Measurements from ENCODE around the gene KRT14. TPM values are rescaled to one million over a fixed set of nuclear protein-coding genes. Genes with fewer than 3 reads are reported as not detected.

KRT14 gene
- total and polyA plus RNA-seq, 2 of the 4 experiments (the other 2 are of a cell fraction): not detected

DNA sequence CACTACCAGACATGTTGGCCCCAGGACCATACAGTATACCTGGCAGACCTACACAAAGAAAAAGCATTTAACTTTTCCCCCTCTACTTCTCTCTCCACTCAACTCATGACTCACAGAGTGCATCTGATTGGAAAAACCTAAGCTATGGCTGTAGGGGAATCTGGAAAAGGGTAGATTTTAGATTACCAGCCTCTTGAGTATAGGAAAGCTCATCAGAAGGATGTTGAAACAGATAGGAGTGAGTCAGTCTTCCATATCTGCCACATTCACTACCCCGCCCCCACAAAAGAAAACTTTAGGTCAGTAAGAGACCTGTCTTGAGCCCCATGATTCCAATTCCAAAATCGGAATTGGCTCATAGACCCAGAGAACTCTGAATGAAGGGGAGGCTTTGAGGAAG, 27.1 kb downstream of the KRT14 start:
- ChIA-PET POLR2A (ENCODE audit: unreplicated experiment) (no interaction called here), CTCF (interaction anchor here (0.7 to 2.3 kb wide), 3 partner anchors 11 to 103 kb away, joined by 3 to 11 read pairs (median 5); no protein-coding TSS in a partner anchor)
- Histone ChIP-seq H4K8ac (ENCODE audit: low read depth in 2 of 2, low read length in 2 of 2) (no peak overlapping the region), H3K9me3 (ENCODE audit: control insufficient read depth, insufficient read depth, low read length) (no peaks in the 10 kb centered on the region), H2BK15ac (ENCODE audit: low read depth, low read length) (no peak overlapping the region), H3K56ac (ENCODE audit: extremely low read depth, insufficient read depth, low read length) (no peak overlapping the region), H3K23ac (ENCODE audit: low read depth, low read length) (no peak overlapping the region), H3K18ac (ENCODE audit: low read depth, low read length) (no peak overlapping the region), H2AK5ac (ENCODE audit: low read depth, low read length) (no peak overlapping the region), H3K9ac (ENCODE audit: low read depth, low read length) (no peak overlapping the region), H2BK5ac (ENCODE audit: low read depth, low read length, poor library complexity, severe bottlenecking) (no peak overlapping the region), H2AK9ac (replicated peaks; ENCODE audit: low read depth, low read length, poor library complexity) (no peak overlapping the region), H4K20me1 (ENCODE audit: insufficient read depth, low read length) (no peaks in the 10 kb centered on the region), H4K91ac (ENCODE audit: insufficient read depth, low read depth, low read length) (no peak overlapping the region), H3K9me1 (ENCODE audit: insufficient read depth, low read length) (no peaks in the 10 kb centered on the region; the same call in 1 of the 2 replicates), H2AFZ (replicated peaks; ENCODE audit: low read length, poor library complexity) (no peak overlapping the region), H3K4ac (ENCODE audit: low read depth, low read length) (no peak overlapping the region), H3K27ac (ENCODE audit: insufficient read depth, low read length) (no peak overlapping the region), H3K4me2 (ENCODE audit: low read depth, low read length) (no peak overlapping the region), H3K36me3 (ENCODE audit: control insufficient read depth, insufficient read depth, low read length) (no peaks in the 10 kb centered on the region), H3K4me3 (ENCODE audit: insufficient read depth, low read depth, low read length) (no peak overlapping the region), H4K5ac (ENCODE audit: low read depth, low read length) (no peak overlapping the region), H3K27me3 (ENCODE audit: control insufficient read depth, insufficient read depth, low read length) (peaks cover 64% of the 10 kb centered on the region), H2BK20ac (ENCODE audit: low read depth, low read length) (no peak overlapping the region), H2BK120ac (ENCODE audit: low read depth, low read length) (no peak overlapping the region), H3K14ac (replicated peaks; ENCODE audit: low read depth, low read length) (no peak overlapping the region), H3K79me1 (ENCODE audit: low read depth in 1 of 2, low read length in 2 of 2) (no peaks in the 10 kb centered on the region), H3K4me1 (ENCODE audit: control insufficient read depth, insufficient read depth, low read length) (no peaks in the 10 kb centered on the region)
- peak; percentile 41 for DNase-seq
- no peak for ATAC-seq (ENCODE audit: low read depth)
- no TSS peak for BruUV-seq (replicated peaks)
- dilution Hi-C loops (cut with HindIII; ENCODE audit: low sequenced_read_pairs, unreplicated experiment): no loop called here
- TF ChIP-seq RCOR1 (IDR thresholded peaks at IDR 0.05; ENCODE audit: insufficient replicate concordance, low read length) (no peak), MAFK (IDR thresholded peaks at IDR 0.05; ENCODE audit: low read depth, low read length) (no peak), CEBPB (IDR thresholded peaks at IDR 0.05; ENCODE audit: low read depth, low read length) (peak; percentile 38; the same call in 1 of the 2 replicates), MXI1 (IDR thresholded peaks at IDR 0.05; ENCODE audit: borderline replicate concordance, low read depth, low read length) (no peak), MAZ (IDR thresholded peaks at IDR 0.05; ENCODE audit: borderline replicate concordance, low read depth, low read length) (no peak), FOS (IDR thresholded peaks at IDR 0.05; ENCODE audit: low read depth, low read length) (no peak), BHLHE40 (IDR thresholded peaks at IDR 0.05; ENCODE audit: low read depth, low read length) (no peak), POLR2A (IDR thresholded peaks at IDR 0.05; ENCODE audit: low read depth, low read length) (no peak)
- in situ Hi-C loops (cut with MboI; ENCODE audit: low sequenced_read_pairs): loop anchor here (10.0 kb wide), 1 partner anchor 755 kb away; no protein-coding TSS in a partner anchor
- WGBS, 2 experiments (ENCODE audit: extremely low coverage in 2 of 2, insufficient read length in 1 of 2): no CpG with 5 or more reads among the region's 2 CpGs
- intact Hi-C loops (cut with micrococcal nuclease): no loop called here

Measured in IMR-90 (cell line).